ENCODE data around the gene TRIM59. TPM values are rescaled to one million over a fixed set of nuclear protein-coding genes. Genes with fewer than 3 reads are reported as not detected.
"Not testable (repeated sequence)": the region's sequence is repeated elsewhere in the genome, so short reads cannot be mapped to it uniquely, and the experiment has no call there.

TRIM59 gene
- total RNA-seq, 1 donor from 2014 or later = not detected

GRCh38 chr3:160455846-160456245 is 6.3 kb upstream of the TRIM59 start:
- Histone ChIP-seq H3K27me3 (no peaks in the 10 kb centered on the region), H3K36me3 (no peaks in the 10 kb centered on the region), H3K4me1 (no peaks in the 10 kb centered on the region), H3K27ac (no peak overlapping the region), H3K4me3 (no peak overlapping the region), H3K9me3 (no peaks in the 10 kb centered on the region)
- intact Hi-C loops (cut with DNase I) = no loop called here
- no peak for DNase-seq (ENCODE audit: low spot score in 2 of 2)
- TF ChIP-seq CTCF (IDR thresholded peaks at IDR 0.05) = no peak

- H3K27me3 ChIP-seq = no peaks in the 10 kb centered on the region
- H3K9me3 ChIP-seq = no peaks in the 10 kb centered on the region
- DNase-seq (ENCODE audit: low spot score in 2 of 2) = no peak
- no peak overlapping the region for H3K4me3 ChIP-seq
- no peaks in the 10 kb centered on the region for H3K36me3 ChIP-seq
- no peak for TF ChIP-seq CTCF (IDR thresholded peaks at IDR 0.05)
- peaks cover 2 to 3% of the 10 kb centered on the region in 2 donors for H3K4me1 ChIP-seq
- intact Hi-C loops (cut with DNase I) = no loop called here
- no peak overlapping the region for H3K27ac ChIP-seq
Observed at GRCh38 chr3:160454995-160455394, 5.4 kb upstream of the TRIM59 start.

- H3K27ac ChIP-seq; DNase-seq (ENCODE audit: low spot score in 2 of 2); H3K36me3 ChIP-seq; H3K27me3 ChIP-seq; H3K9me3 ChIP-seq; H3K4me1 ChIP-seq; H3K4me3 ChIP-seq; intact Hi-C loops (cut with DNase I): not testable (repeated sequence)
Observed at GRCh38 chr3:160452251-160452650, 2.7 kb upstream of the TRIM59 start.

DNA sequence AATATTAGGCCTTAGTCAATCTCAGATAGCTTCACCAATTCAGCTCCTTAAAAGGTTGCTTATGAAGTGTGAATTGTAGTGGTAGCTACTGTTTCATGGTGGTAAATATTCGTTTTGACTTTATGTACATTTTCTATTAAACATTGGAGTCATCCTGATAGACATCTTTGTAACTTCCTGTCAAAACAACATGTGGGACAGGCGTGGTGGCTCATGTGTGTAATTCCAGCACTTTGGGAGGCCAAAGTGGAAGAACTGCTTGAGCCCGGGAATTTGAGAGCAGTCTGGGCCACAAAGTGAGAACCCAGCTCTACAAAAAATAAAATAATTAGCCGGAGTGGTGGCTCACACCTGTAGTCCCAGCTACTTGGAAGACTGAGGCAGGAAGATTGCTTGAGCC is 2.0 kb upstream of the TRIM59 start:
- intact Hi-C loops (cut with DNase I) = no loop called here
- H3K4me1 ChIP-seq = peaks cover 3 to 5% of the 10 kb centered on the region in 2 donors
- H3K27me3 ChIP-seq = no peaks in the 10 kb centered on the region
- H3K27ac ChIP-seq = no peak overlapping the region
- no peak for DNase-seq (ENCODE audit: low spot score in 2 of 2)
- H3K36me3 ChIP-seq = no peaks in the 10 kb centered on the region
- no peak for TF ChIP-seq CTCF (IDR thresholded peaks at IDR 0.05)
- no peaks in the 10 kb centered on the region for H3K9me3 ChIP-seq
- no peak overlapping the region for H3K4me3 ChIP-seq

DNA sequence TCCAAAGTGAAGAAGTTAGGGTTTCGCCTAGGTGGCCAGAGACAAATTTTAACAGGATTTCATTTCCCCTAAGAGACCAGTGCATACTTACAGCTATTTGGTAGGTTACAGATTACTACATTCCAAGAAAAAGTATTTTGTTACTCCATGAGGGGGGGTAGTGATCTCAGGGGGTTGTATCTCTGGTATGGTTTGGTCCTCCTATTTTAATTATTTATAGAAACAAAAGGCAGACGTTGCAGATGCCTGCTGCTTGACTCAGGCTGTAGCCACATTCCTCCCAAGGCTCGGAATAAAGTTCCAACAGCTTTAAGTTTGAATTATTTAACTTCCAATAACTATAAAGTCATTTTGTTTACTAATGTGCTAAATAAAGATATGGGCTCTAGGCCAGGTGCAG is 1.3 kb upstream of the TRIM59 start:
- no peak for DNase-seq (ENCODE audit: low spot score in 2 of 2)
- Histone ChIP-seq H3K27ac (peak overlapping the region in 1 of 2 donors; percentile 6), H3K4me1 (peaks cover 3 to 5% of the 10 kb centered on the region in 2 donors), H3K9me3 (no peaks in the 10 kb centered on the region), H3K4me3 (no peak overlapping the region), H3K27me3 (no peaks in the 10 kb centered on the region), H3K36me3 (no peaks in the 10 kb centered on the region)
- intact Hi-C loops (cut with DNase I) = no loop called here
- no peak for TF ChIP-seq CTCF (IDR thresholded peaks at IDR 0.05)

GRCh38 chr3:160448845-160449635 is 546 bp downstream of the TRIM59 start:
- Histone ChIP-seq H3K27me3 (no peaks in the 10 kb centered on the region), H3K36me3 (no peaks in the 10 kb centered on the region), H3K4me3 (peak overlapping the region; percentile 68 to 74), H3K27ac (peak overlapping the region; percentile 75 to 78), H3K4me1 (peaks cover 3 to 5% of the 10 kb centered on the region in 2 donors), H3K9me3 (no peaks in the 10 kb centered on the region)
- no peak for DNase-seq (ENCODE audit: low spot score in 2 of 2)
- TF ChIP-seq CTCF (IDR thresholded peaks at IDR 0.05) = no peak
- intact Hi-C loops (cut with DNase I) = loop anchor here (1.0 to 2.0 kb wide), 2 partner anchors 50 to 116 kb away; partner anchors contain the start of genes IFT80, KPNA4 and SMC4
